ENCODE results near the gene UNC5A.

The UNC5A gene

GRCh38 chr5:176886336-176887251, 76.2 kb downstream of the UNC5A start:
- ChIA-PET CTCF (interaction anchor here (0.6 kb wide), 1 partner anchor 229 kb away, joined by 3 read pairs; no protein-coding TSS in a partner anchor), POLR2A (interaction anchor here (0.6 kb wide), 1 partner anchor 13 kb away, joined by 3 read pairs; the partner anchor contains the start of gene HK3)
- TF ChIP-seq CTBP1 (IDR thresholded peaks at IDR 0.05; ENCODE audit: borderline replicate concordance) = no peak
- no peak for TF ChIP-seq SP1 (IDR thresholded peaks at IDR 0.05)
- no peak for TF ChIP-seq FOXA1 (IDR thresholded peaks at IDR 0.05)
- no peak for TF ChIP-seq TARDBP (IDR thresholded peaks at IDR 0.05)
- no peak for TF ChIP-seq ELF4 (IDR thresholded peaks at IDR 0.05)
- no peak for TF ChIP-seq ARNT (IDR thresholded peaks at IDR 0.05)
- TF ChIP-seq ZNF384 (IDR thresholded peaks at IDR 0.05) = no peak
- no peak for TF ChIP-seq LEF1 (IDR thresholded peaks at IDR 0.05; ENCODE audit: borderline replicate concordance)
- no peak for TF ChIP-seq BHLHE40 (IDR thresholded peaks at IDR 0.05; ENCODE audit: borderline replicate concordance)
- TF ChIP-seq NFRKB (IDR thresholded peaks at IDR 0.05) = no peak
- no peak for TF ChIP-seq FOXK2 (IDR thresholded peaks at IDR 0.05)
- no peak for TF ChIP-seq FOXM1 (IDR thresholded peaks at IDR 0.05; ENCODE audit: borderline replicate concordance)
- no peak for DNase-seq (ENCODE audit: extremely low spot score)

GRCh38 chr5:176887252-176887849, 77.0 kb downstream of the UNC5A start:
- ChIA-PET POLR2A (no interaction called here), CTCF (no interaction called here)
- DNase-seq (ENCODE audit: extremely low spot score) = no peak
- TF ChIP-seq NFRKB (IDR thresholded peaks at IDR 0.05) (no peak), ZNF384 (IDR thresholded peaks at IDR 0.05) (no peak), FOXA1 (IDR thresholded peaks at IDR 0.05) (no peak), L3MBTL2 (conservative IDR thresholded peaks at IDR 0.05) (no peak), FOXM1 (IDR thresholded peaks at IDR 0.05; ENCODE audit: borderline replicate concordance) (no peak), SP1 (IDR thresholded peaks at IDR 0.05) (no peak), ARNT (IDR thresholded peaks at IDR 0.05) (no peak), BHLHE40 (IDR thresholded peaks at IDR 0.05; ENCODE audit: borderline replicate concordance) (no peak), CTBP1 (IDR thresholded peaks at IDR 0.05; ENCODE audit: borderline replicate concordance) (no peak)
- TF ChIP-seq, protein P1, sequence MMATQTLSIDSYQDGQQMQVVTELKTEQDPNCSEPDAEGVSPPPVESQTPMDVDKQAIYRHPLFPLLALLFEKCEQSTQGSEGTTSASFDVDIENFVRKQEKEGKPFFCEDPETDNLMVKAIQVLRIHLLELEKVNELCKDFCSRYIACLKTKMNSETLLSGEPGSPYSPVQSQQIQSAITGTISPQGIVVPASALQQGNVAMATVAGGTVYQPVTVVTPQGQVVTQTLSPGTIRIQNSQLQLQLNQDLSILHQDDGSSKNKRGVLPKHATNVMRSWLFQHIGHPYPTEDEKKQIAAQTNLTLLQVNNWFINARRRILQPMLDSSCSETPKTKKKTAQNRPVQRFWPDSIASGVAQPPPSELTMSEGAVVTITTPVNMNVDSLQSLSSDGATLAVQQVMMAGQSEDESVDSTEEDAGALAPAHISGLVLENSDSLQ (IDR thresholded peaks at IDR 0.05) = no peak

- ChIA-PET CTCF (no interaction called here), POLR2A (no interaction called here)
- TF ChIP-seq LEF1 (IDR thresholded peaks at IDR 0.05; ENCODE audit: borderline replicate concordance) = no peak
- TF ChIP-seq SUZ12 (IDR thresholded peaks at IDR 0.05) = no peak
- no peak for TF ChIP-seq NFRKB (IDR thresholded peaks at IDR 0.05)
- TF ChIP-seq CTBP1 (IDR thresholded peaks at IDR 0.05; ENCODE audit: borderline replicate concordance) = no peak
- no peak for TF ChIP-seq TARDBP (IDR thresholded peaks at IDR 0.05)
- TF ChIP-seq FOXM1 (IDR thresholded peaks at IDR 0.05; ENCODE audit: borderline replicate concordance) = no peak
- TF ChIP-seq FOXA1 (IDR thresholded peaks at IDR 0.05) = no peak
- no peak for TF ChIP-seq ZNF384 (IDR thresholded peaks at IDR 0.05)
- no peak for TF ChIP-seq BHLHE40 (IDR thresholded peaks at IDR 0.05; ENCODE audit: borderline replicate concordance)
- TF ChIP-seq ELF4 (IDR thresholded peaks at IDR 0.05) = no peak
- TF ChIP-seq, protein P1 (IDR thresholded peaks at IDR 0.05) = no peak
- TF ChIP-seq FOXK2 (IDR thresholded peaks at IDR 0.05) = no peak
- no peak for TF ChIP-seq HDGF (IDR thresholded peaks at IDR 0.05; ENCODE audit: borderline replicate concordance)
- TF ChIP-seq SP1 (IDR thresholded peaks at IDR 0.05) = no peak
- no peak for TF ChIP-seq ARNT (IDR thresholded peaks at IDR 0.05)
- TF ChIP-seq L3MBTL2 (conservative IDR thresholded peaks at IDR 0.05) = no peak
- DNase-seq (ENCODE audit: extremely low spot score) = no peak
Observed at GRCh38 chr5:176888016-176888864, 77.9 kb downstream of the UNC5A start.

DNA sequence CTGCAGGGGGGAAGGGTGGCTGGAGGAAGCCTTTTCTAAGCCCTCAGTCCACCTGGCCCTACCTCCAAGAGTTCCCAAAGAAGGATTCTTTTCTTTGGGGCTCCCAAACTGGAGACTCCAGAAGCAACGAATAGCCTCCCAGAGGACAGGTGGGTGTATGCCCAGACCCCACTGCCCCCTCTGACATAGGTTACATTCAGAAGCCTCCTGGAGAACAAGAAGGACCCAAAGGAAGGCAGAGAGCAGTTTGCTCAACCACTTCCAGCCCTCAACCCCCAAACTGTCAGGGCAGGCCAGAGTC, 78.5 kb downstream of the UNC5A start:
- no peak for DNase-seq (ENCODE audit: extremely low spot score)
- CTCF ChIA-PET = no interaction called here
- TF ChIP-seq ELF4 (IDR thresholded peaks at IDR 0.05) (no peak), SP1 (IDR thresholded peaks at IDR 0.05) (no peak), ZNF384 (IDR thresholded peaks at IDR 0.05) (no peak), FOXK2 (IDR thresholded peaks at IDR 0.05) (no peak), FOXM1 (IDR thresholded peaks at IDR 0.05; ENCODE audit: borderline replicate concordance) (no peak), ARNT (IDR thresholded peaks at IDR 0.05) (no peak), LEF1 (IDR thresholded peaks at IDR 0.05; ENCODE audit: borderline replicate concordance) (no peak), TARDBP (IDR thresholded peaks at IDR 0.05) (no peak), BHLHE40 (IDR thresholded peaks at IDR 0.05; ENCODE audit: borderline replicate concordance) (no peak), CTBP1 (IDR thresholded peaks at IDR 0.05; ENCODE audit: borderline replicate concordance) (no peak), HDGF (IDR thresholded peaks at IDR 0.05; ENCODE audit: borderline replicate concordance) (no peak), SUZ12 (IDR thresholded peaks at IDR 0.05) (no peak), FOXA1 (IDR thresholded peaks at IDR 0.05) (no peak), NFRKB (IDR thresholded peaks at IDR 0.05) (no peak), L3MBTL2 (conservative IDR thresholded peaks at IDR 0.05) (no peak)
- TF ChIP-seq, protein P1 (IDR thresholded peaks at IDR 0.05) = no peak
- POLR2A ChIA-PET = no interaction called here

All from HEK293T (cell line).